ENCODE measurements around the gene AADAC. TPM values are rescaled to one million over a fixed set of nuclear protein-coding genes. Genes with fewer than 3 reads are reported as not detected.

Gene AADAC
- total RNA-seq, 2 experiments from 2014 or later = not detected

DNA sequence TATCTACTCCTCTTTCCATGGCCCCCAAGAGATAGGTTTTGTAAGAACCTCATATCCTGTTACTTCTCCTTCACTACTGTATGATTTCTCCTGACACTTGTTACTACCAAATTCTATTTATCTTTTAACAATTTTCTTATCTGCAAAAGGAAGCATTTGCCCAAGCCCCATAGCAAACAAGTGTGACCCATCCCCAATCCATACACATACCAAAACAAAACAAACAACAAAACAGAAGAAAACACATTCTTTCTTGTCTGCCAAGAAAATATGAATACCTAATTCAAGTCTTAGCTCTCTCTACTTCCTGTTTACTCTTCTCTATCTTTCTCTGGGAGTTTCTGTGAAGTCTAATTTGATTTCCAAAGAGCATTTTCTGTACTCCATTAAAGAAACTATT lies 39.0 kb upstream of the AADAC start:
- H3K27ac Mint-ChIP-seq = no peak overlapping the region
- H3K36me3 Mint-ChIP-seq (ENCODE audit: low read depth) = no peaks in the 10 kb centered on the region
- no peak overlapping the region for H3K4me3 Mint-ChIP-seq
- Histone ChIP-seq H3K4me3 (ENCODE audit: low read length) (no peak overlapping the region), H3K4me1 (ENCODE audit: insufficient read depth, low read length) (no peaks in the 10 kb centered on the region), H3K9me3 (ENCODE audit: control insufficient read depth in 1 of 2, insufficient read depth in 1 of 2, low read length in 2 of 2) (no peaks in the 10 kb centered on the region), H3K27ac (ENCODE audit: low read depth in 1 of 2, low read length in 2 of 2) (no peak overlapping the region), H3K36me3 (ENCODE audit: insufficient read depth, low read length) (no peaks in the 10 kb centered on the region), H3K27me3 (ENCODE audit: control insufficient read depth in 1 of 2, insufficient read depth in 2 of 2, low read length in 2 of 2) (peaks cover 4 to 5% of the 10 kb centered on the region in 2 experiments)
- no peaks in the 10 kb centered on the region for H3K9me3 Mint-ChIP-seq
- intact Hi-C loops (cut with DNase I, micrococcal nuclease) = no loop called here
- ATAC-seq (ENCODE audit: poor library complexity) (no peak), DNase-seq (no peak)
- no peaks in the 10 kb centered on the region for H3K4me1 Mint-ChIP-seq (ENCODE audit: low read depth)
- ChIA-PET CTCF (no interaction called here), POLR2A (no interaction called here)
- H3K27me3 Mint-ChIP-seq = no peaks in the 10 kb centered on the region
- TF ChIP-seq, protein P1, sequence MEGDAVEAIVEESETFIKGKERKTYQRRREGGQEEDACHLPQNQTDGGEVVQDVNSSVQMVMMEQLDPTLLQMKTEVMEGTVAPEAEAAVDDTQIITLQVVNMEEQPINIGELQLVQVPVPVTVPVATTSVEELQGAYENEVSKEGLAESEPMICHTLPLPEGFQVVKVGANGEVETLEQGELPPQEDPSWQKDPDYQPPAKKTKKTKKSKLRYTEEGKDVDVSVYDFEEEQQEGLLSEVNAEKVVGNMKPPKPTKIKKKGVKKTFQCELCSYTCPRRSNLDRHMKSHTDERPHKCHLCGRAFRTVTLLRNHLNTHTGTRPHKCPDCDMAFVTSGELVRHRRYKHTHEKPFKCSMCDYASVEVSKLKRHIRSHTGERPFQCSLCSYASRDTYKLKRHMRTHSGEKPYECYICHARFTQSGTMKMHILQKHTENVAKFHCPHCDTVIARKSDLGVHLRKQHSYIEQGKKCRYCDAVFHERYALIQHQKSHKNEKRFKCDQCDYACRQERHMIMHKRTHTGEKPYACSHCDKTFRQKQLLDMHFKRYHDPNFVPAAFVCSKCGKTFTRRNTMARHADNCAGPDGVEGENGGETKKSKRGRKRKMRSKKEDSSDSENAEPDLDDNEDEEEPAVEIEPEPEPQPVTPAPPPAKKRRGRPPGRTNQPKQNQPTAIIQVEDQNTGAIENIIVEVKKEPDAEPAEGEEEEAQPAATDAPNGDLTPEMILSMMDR (IDR thresholded peaks at IDR 0.05) = no peak

DNA sequence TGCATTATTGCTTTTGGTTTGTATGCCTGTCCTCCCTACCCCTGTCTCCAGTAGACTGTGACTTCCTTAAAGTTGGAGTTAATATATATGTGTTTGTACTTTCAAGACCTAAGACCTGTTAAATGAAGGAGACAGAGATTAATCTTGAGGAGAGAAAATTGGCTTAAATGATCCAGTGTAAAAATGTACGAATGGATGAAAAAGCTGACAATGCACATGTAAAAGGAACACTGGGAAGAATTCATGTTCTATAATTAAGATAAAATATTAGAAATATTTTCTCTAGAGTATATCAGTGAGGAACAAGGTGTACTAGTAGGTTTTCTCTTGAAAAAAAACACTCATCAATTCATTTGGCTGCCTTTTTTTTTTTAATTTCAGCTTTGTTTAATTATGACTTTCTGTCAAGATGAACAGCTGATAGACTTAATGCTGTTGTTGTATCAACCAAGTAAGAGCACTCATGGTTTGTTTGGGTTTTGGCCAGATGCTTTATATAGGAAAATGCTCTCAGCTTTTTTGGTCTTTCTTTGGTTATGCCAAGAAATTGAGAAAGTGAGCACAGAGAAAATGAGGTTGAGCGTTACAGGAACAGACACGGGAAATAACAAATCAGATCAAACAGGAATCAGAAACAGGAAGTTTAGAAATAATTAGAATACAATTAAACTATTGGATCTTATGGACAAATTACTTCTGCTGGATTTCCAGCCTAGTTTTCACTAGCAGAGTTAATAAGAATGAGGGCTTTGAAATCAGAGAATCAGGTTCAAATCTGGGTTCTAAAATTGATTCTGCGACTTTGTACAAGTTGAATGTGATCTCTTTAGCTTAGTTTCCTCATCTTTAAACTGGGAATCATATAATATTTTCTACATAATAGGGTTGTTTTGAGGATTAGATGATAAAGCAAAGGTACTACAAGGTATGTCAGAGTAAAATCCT lies 38.3 kb upstream of the AADAC start:
- DNase-seq = no peak
- TF ChIP-seq, protein P1 (IDR thresholded peaks at IDR 0.05) = no peak
- ChIA-PET CTCF (interaction anchor here (0.7 kb wide), 1 partner anchor 589 kb away, joined by 3 read pairs; no protein-coding TSS in a partner anchor), POLR2A (no interaction called here)
- Histone ChIP-seq H3K9me3 (ENCODE audit: control insufficient read depth in 1 of 2, insufficient read depth in 1 of 2, low read length in 2 of 2) (no peaks in the 10 kb centered on the region), H3K4me3 (ENCODE audit: low read length) (no peak overlapping the region), H3K36me3 (ENCODE audit: insufficient read depth, low read length) (no peaks in the 10 kb centered on the region), H3K4me1 (ENCODE audit: insufficient read depth, low read length) (no peaks in the 10 kb centered on the region), H3K27me3 (ENCODE audit: control insufficient read depth in 1 of 2, insufficient read depth in 2 of 2, low read length in 2 of 2) (peaks cover 4 to 5% of the 10 kb centered on the region in 2 experiments), H3K27ac (ENCODE audit: low read depth in 1 of 2, low read length in 2 of 2) (no peak overlapping the region)
- ATAC-seq (ENCODE audit: poor library complexity) = no peak
- H3K36me3 Mint-ChIP-seq (ENCODE audit: low read depth) = no peaks in the 10 kb centered on the region
- no peak overlapping the region for H3K27ac Mint-ChIP-seq
- no peaks in the 10 kb centered on the region for H3K27me3 Mint-ChIP-seq
- intact Hi-C loops (cut with DNase I, micrococcal nuclease) = no loop called here
- H3K4me1 Mint-ChIP-seq (ENCODE audit: low read depth) = no peaks in the 10 kb centered on the region
- H3K9me3 Mint-ChIP-seq = no peaks in the 10 kb centered on the region
- H3K4me3 Mint-ChIP-seq = no peak overlapping the region

DNA sequence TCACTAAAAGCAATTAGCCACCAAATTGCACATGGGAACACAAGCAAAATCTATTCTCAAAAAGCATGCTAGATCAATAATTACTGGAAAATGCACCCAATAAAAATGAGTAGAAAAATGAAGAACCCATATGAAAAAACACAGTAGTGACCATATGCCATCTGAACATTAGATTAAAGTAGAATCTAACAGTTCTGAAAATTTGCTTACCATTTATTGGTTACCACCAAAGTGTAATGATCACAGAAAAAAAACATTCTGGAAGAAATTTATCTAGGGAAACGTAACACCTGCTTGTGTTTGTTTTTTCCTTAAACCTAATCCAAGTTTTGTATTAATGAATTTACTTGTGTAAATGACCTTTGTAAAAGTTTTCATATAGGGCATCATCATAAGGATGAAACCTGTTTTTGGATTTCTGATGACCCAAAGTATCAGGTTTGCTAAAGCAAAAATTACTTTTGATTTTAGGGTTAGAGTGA lies 37.6 kb upstream of the AADAC start:
- intact Hi-C loops (cut with DNase I, micrococcal nuclease) = no loop called here
- TF ChIP-seq, protein P1 (IDR thresholded peaks at IDR 0.05) = no peak
- no peak overlapping the region for H3K4me3 Mint-ChIP-seq

More for the DNA sequence above, 37.6 kb upstream of the AADAC start:
- Mint-ChIP-seq H3K36me3 (ENCODE audit: low read depth) (no peaks in the 10 kb centered on the region), H3K9me3 (no peaks in the 10 kb centered on the region), H3K4me1 (ENCODE audit: low read depth) (no peaks in the 10 kb centered on the region), H3K27ac (no peak overlapping the region), H3K27me3 (no peaks in the 10 kb centered on the region)
- peaks cover 4 to 5% of the 10 kb centered on the region in 2 experiments for H3K27me3 ChIP-seq (ENCODE audit: control insufficient read depth in 1 of 2, insufficient read depth in 2 of 2, low read length in 2 of 2)
- H3K4me3 ChIP-seq (ENCODE audit: low read length) = no peak overlapping the region
- no peaks in the 10 kb centered on the region for H3K36me3 ChIP-seq (ENCODE audit: insufficient read depth, low read length)
- H3K9me3 ChIP-seq (ENCODE audit: control insufficient read depth in 1 of 2, insufficient read depth in 1 of 2, low read length in 2 of 2) = no peaks in the 10 kb centered on the region
- ATAC-seq (ENCODE audit: poor library complexity) (no peak), DNase-seq (no peak)
- H3K27ac ChIP-seq (ENCODE audit: low read depth in 1 of 2, low read length in 2 of 2) = no peak overlapping the region
- CTCF ChIA-PET = no interaction called here
- POLR2A ChIA-PET = no interaction called here
- no peaks in the 10 kb centered on the region for H3K4me1 ChIP-seq (ENCODE audit: insufficient read depth, low read length)
